Coronary artery (tissue), 2 donors: ENCODE measurements around the gene FRMD8.
A peak's percentile ranks its signal among the peaks of the same experiment; 100 is the strongest.

Experiments
- DNase-seq: peaks from one replicate; pipeline ENCODE4 v3.0.0-alpha.2; 2017; ENCODE audit warnings: low spot score
- H3K27ac ChIP-seq, 2 donors: fragments of 200-600 bp; sonication (generic); one replicate each; pipeline ENCODE4 v1.5.1; 2016 to 2019
- H3K4me3 ChIP-seq: fragments of 200-600 bp; sonication (generic); 2 replicates; pipeline ENCODE4 v1.5.1; 2016; ENCODE audit warnings: mild to moderate bottlenecking, moderate library complexity
- CTCF ChIP-seq: fragments of 200-600 bp; sonication (generic); IDR thresholded peaks from one replicate; pipeline ENCODE4 v1.5.1; 2019; ENCODE audit warnings: antibody characterized with exemption

Gene FRMD8

GRCh38 chr11:65436412-65437032, 50.1 kb downstream of the FRMD8 start:
- DNase-seq, result peak; percentile 36
- TF ChIP-seq CTCF, result no peak
- Histone ChIP-seq H3K27ac (peak overlapping the region; percentile 27 to 68), H3K4me3 (peak overlapping the region; percentile 49)

GRCh38 chr11:65437436-65438227, 51.2 kb downstream of the FRMD8 start:
- TF ChIP-seq CTCF, result no peak
- peak; percentile 71 for DNase-seq
- Histone ChIP-seq H3K27ac (peak overlapping the region in 1 of 2 donors; percentile 29), H3K4me3 (peak overlapping the region; percentile 22)

DNA sequence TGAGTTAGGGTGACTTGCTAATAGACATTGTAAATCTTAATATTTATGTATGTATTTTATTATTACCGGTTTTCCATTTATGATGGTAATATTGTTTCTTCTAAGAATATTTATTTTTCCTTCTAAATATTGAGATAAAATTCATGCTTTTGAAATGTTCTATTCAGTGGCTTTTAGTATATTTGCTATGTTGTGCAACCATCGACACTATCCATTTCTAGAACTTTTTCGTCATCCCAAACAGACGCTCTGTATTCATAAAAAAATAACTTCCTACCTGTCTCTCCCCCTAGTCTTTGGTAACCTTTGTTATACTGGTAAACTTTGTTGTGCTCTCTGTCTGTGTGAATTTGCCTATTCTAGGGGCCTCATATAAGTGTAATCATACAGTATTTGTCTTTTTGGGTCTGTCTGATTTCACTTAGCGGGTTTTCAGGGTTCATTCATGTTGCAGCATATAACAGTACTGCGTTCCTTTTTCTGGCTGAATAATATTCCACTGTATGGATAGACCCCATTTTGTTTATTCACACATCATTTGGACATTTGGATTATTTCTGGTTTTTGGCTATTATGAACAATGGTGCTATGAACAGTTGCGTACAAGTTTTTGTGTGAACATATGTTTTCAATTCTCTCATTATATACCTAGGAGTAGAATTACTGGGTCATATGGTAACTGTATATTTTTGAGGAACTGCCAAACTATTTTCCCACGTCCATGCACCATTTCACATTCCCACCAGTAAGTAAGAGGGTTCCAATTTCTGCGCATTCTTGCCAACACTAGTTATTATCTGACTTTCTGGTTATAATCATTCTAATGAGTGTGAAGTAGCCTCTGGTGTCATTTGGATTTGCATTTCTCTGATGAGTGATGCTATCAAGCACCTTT, 52.1 kb downstream of the FRMD8 start:
- TF ChIP-seq CTCF, result no peak
- Histone ChIP-seq H3K27ac (peak overlapping the region in 1 of 2 donors; percentile 40), H3K4me3 (peak overlapping the region; percentile 13)
- DNase-seq, result no peak

DNA sequence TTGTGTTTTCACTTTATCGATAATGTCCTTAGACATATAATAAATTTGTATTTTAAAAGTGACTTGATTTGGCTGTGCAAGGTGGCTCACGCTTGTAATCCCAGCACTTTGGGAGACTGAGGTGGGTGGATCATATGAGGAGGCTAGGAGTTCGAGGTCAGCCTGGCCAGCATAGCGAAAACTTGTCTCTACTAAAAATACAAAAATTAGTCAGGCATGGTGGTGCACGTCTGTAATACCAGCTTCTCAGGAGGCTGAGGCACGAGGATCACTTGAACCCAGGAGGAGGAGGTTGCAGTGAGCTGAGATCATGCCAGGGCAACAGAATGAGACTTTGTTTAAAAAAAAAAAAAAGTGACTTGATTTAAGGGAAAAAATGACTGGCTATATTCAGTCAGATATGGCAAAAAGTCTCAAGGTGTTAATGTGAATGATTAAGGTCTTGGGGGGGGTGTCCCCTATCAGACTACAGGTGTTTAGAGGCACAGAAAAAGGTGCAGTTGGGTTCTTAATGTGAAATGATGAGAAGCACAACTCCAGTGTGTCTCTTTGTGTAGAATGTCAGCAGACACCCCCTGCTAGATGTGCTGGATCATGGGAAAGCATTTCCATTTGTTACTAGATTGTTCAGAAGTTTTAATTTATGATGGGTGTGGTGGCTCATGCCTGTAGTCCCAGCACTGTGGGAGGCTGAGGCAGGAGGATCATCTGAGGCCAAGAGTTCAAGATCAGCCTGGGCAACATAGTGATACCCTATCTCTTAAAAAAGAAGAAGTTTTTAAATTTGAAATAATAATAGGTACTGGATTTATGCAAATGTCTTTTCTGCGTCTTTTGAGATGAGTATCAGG, 53.1 kb downstream of the FRMD8 start:
- DNase-seq, result peak; percentile 57
- H3K4me3 ChIP-seq, result peak overlapping the region; percentile 13
- TF ChIP-seq CTCF, result no peak
- peak overlapping the region; percentile 28 to 64 for H3K27ac ChIP-seq

DNA sequence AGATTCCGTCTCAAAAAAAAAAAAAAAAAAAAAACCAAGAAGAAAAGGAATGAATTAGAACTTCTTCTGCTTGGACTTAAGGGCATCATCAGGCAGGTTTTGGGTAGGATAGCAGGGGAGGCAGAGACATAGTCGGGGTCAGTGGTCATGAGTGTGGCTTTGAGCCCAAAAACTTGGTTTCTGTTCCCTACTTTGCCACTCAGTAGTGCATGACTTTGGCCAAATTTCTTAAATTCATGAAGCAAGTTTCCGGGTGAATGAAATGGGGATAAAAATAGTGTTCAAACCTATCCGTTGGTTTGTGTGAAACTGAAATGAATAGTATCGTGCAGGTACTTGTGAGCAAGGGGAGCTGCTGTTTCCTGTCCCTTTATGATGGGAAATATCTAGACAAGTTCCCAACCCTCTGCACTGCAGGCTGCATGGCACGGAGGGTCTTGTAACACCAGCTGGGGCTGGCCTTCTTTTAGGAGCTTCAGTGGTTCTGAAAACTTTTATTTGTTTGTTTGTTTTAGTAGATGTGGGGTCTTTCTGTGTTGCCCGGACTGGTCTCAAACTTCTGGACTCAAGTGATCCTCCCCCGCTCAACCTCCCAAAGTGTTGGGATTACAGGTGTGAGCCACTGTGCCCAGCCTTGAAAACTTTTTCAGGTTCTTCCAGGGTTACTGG, 54.5 kb downstream of the FRMD8 start:
- Histone ChIP-seq H3K4me3 (no peak overlapping the region), H3K27ac (peak overlapping the region in 1 of 2 donors; percentile 64)
- TF ChIP-seq CTCF, result no peak
- peak; percentile 73 for DNase-seq

DNA sequence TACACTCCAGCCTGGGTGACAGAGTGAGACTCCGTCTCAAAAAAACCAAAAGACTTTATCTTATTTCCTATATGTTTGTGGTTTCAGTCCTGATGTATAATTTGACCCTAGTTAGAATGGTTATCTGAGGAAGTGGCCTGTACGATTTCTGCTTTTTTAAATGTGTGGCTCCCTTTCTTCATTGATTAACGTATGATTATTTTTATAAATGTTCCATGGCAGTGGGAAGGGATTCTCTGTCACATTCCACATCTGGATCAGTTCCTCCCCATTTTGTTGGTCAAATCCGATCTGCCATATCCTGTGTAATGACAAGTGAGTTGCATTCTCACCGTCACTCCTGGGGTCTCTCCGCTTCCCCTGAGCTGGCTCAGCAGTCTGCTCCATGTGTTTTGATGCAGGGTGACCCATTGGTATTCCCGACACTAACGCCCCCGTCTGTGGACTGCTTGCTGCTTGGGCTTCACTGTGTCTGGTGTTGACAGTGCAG, 56.5 kb downstream of the FRMD8 start:
- Histone ChIP-seq H3K27ac (peak overlapping the region; percentile 55 to 82), H3K4me3 (peak overlapping the region; percentile 20)
- DNase-seq, result peak; percentile 72
- TF ChIP-seq CTCF, result no peak
